ENCODE measurements around the gene ENG. TPM values are rescaled to one million over a fixed set of nuclear protein-coding genes. Genes with fewer than 3 reads are reported as not detected.

The ENG gene
- total and polyA plus RNA-seq, 8 donors = 4.0 to 58.5 (median 25.2) TPM

DNA sequence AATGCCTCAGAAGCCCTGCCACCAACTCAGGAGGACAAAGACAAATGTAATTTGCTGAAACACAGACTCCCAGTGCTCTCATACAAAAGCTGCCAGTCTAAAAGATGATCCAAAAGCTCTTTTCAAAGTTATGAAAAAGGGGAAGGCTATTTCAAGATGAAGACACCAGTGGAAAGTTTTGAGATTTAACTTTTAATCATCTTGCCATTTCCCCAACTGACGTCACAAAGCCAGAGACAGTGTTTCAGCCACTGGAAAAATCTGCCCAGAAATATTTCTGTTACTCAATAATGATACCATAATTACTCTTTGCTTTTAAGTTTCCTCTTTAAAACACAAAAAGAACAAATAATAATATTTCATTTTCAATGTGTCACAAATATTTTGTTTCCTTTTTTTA, 20.9 kb downstream of the ENG start:
- intact Hi-C loops (cut with DNase I; ENCODE audit: low total_unique reads) = no loop called here
- Histone ChIP-seq H3K27ac (peak overlapping the region in 4 of 5 donors; percentile 61 to 89 (median 84)), H3K9me3 (no peaks in the 10 kb centered on the region), H3K4me1 (peaks cover 28 to 62% (median 40%) of the 10 kb centered on the region in 4 donors), H3K36me3 (peaks cover 0 to 6% (median 0%) of the 10 kb centered on the region in 4 donors), H3K4me3 (no peak overlapping the region), H3K27me3 (no peaks in the 10 kb centered on the region)
- TF ChIP-seq POLR2A (IDR thresholded peaks at IDR 0.05) (no peak), POLR2AphosphoS5 (IDR thresholded peaks at IDR 0.05) (no peak), EP300 (IDR thresholded peaks at IDR 0.05) (no peak)
- TF ChIP-seq, protein P1, sequence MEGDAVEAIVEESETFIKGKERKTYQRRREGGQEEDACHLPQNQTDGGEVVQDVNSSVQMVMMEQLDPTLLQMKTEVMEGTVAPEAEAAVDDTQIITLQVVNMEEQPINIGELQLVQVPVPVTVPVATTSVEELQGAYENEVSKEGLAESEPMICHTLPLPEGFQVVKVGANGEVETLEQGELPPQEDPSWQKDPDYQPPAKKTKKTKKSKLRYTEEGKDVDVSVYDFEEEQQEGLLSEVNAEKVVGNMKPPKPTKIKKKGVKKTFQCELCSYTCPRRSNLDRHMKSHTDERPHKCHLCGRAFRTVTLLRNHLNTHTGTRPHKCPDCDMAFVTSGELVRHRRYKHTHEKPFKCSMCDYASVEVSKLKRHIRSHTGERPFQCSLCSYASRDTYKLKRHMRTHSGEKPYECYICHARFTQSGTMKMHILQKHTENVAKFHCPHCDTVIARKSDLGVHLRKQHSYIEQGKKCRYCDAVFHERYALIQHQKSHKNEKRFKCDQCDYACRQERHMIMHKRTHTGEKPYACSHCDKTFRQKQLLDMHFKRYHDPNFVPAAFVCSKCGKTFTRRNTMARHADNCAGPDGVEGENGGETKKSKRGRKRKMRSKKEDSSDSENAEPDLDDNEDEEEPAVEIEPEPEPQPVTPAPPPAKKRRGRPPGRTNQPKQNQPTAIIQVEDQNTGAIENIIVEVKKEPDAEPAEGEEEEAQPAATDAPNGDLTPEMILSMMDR (IDR thresholded peaks at IDR 0.05) = no peak
- DNase-seq = no peak
- whole genome bisulfite sequencing, 5 donors = 29 to 54% (median 44%) methylated on average over 1 of the region's 1 CpG

DNA sequence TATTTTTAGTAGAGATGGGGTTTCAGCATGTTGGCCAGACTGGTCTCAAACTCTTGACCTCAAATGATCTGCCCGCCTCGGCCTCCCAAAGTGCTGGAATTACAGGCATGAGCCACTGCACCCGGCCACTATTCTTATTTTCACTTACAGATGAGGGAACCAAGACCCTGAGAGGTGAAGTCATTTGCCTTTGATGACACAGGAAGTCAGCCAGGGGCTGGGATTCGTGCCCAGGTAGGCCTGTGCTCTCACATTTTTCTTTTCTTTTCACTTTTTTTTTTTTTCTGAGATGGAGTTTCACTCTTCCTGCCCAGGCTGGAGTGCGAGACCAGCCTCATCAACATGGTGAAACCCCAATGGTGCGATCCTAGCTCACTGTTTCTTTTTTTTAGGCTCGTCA, 22.2 kb downstream of the ENG start:
- WGBS, 5 donors = 60 to 79% (median 68%) methylated on average over 7 of the region's 7 CpGs
- Histone ChIP-seq H3K27ac (peak overlapping the region in 4 of 5 donors; percentile 35 to 89 (median 74)), H3K9me3 (no peaks in the 10 kb centered on the region), H3K27me3 (no peaks in the 10 kb centered on the region), H3K36me3 (peaks cover 0 to 6% (median 0%) of the 10 kb centered on the region in 4 donors), H3K4me3 (no peak overlapping the region), H3K4me1 (peaks cover 29 to 62% (median 36%) of the 10 kb centered on the region in 4 donors)
- TF ChIP-seq EP300 (IDR thresholded peaks at IDR 0.05) = no peak
- no peak for TF ChIP-seq POLR2AphosphoS5 (IDR thresholded peaks at IDR 0.05)
- TF ChIP-seq, protein P1 (IDR thresholded peaks at IDR 0.05) = no peak
- no peak for TF ChIP-seq POLR2A (IDR thresholded peaks at IDR 0.05)
- no peak for DNase-seq
- intact Hi-C loops (cut with DNase I; ENCODE audit: low total_unique reads) = no loop called here

DNA sequence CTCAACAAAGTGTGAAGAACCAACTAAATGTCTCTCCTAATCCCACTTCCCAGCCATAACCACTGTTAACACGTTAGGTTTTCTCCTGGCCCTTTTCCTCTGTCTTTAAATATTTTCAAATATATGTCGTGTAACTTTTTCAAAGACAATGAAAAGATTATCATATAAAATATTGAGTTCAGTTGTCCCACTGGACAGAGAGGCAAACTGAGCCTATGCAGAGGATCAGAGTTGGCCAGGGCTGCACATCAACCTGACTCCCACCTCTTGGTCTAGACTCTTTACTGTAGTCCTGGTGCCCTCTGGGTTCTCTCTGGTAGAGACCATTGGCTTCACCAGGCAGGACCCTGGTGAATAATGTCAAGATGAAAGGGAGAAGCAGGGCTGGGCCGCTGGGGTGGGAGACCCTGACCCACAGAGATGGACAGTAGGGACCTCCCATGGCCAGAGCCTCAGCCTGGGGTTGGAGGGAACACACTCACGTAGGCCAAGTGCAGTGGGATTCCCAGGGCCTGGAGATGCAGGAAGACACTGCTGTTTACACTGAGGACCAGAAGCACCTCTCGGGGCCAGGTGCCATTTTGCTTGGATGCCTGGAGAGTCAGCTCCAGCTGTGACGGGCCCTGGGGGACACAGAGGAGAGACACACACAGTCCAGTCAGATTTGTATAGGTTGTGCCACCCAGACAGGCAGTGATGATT, 25.1 kb downstream of the ENG start:
- intact Hi-C loops (cut with DNase I; ENCODE audit: low total_unique reads) = no loop called here
- no peaks in the 10 kb centered on the region for H3K27me3 ChIP-seq
- no peak for DNase-seq
- H3K4me3 ChIP-seq = no peak overlapping the region
- peak overlapping the region; percentile 57 to 83 (median 76) for H3K27ac ChIP-seq
- peaks cover 20 to 48% (median 37%) of the 10 kb centered on the region in 4 donors for H3K4me1 ChIP-seq
- peaks cover 6 to 20% (median 15%) of the 10 kb centered on the region in 4 donors for H3K36me3 ChIP-seq
- H3K9me3 ChIP-seq = no peaks in the 10 kb centered on the region
- WGBS, 5 donors = 80 to 87% (median 84%) methylated on average over 5 to 6 of the region's 6 CpGs
- TF ChIP-seq, protein P1 (IDR thresholded peaks at IDR 0.05) = no peak
- TF ChIP-seq POLR2AphosphoS5 (IDR thresholded peaks at IDR 0.05) = no peak
- TF ChIP-seq EP300 (IDR thresholded peaks at IDR 0.05) = no peak
- TF ChIP-seq POLR2A (IDR thresholded peaks at IDR 0.05) = no peak

DNA sequence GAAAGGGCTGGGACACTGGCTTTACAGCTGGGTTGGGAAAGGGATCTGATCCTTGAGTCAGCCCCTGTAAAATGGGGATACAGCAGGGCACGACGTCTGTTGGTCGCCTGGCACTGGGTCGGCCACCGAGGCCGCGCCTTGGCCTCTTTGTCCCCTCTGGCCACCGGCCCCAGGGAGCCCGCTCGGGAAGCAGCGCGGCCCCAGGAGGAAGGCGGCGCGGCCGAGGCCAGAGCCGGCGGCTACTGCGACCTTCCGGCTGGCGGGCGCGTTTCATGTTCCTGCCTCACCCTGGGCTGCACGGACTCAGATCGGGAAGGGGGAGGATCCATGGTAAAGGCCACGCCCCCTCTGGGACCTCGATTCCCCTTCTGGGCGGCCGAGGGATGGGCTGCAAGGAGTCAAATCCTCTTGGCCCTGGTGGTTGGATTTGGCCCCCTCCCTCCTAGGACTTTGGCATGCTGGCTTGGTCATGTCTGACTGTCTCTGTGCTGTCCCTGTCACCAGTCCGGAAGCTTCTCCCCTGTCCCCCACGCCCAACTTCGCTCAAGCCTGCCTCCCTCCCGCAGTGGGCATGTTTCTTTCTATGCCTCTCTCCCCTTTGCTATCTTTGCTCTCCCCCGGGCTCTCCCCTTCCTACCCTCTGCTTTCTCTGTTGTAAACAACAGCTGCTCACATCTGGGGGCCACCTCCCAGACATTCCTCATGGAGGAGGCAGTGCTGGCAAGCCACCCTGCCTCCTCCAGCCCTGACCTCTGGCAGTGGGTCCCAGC, 26.0 kb downstream of the ENG start:
- 10 to 26% (median 14%) methylated on average over 13 to 34 of the region's 34 CpGs for WGBS, 5 donors
- no peak for TF ChIP-seq EP300 (IDR thresholded peaks at IDR 0.05)
- peak; percentile 18 to 85 (median 85) for TF ChIP-seq POLR2AphosphoS5 (IDR thresholded peaks at IDR 0.05)
- H3K9me3 ChIP-seq = no peaks in the 10 kb centered on the region
- peak overlapping the region; percentile 49 to 83 (median 76) for H3K27ac ChIP-seq
- H3K27me3 ChIP-seq = no peaks in the 10 kb centered on the region
- DNase-seq = peak; percentile 80 to 93
- peaks cover 16 to 43% (median 34%) of the 10 kb centered on the region in 4 donors for H3K4me1 ChIP-seq
- H3K36me3 ChIP-seq = peaks cover 13 to 27% (median 20%) of the 10 kb centered on the region in 4 donors
- intact Hi-C loops (cut with DNase I; ENCODE audit: low total_unique reads) = no loop called here
- peak overlapping the region; percentile 14 to 35 (median 28) for H3K4me3 ChIP-seq

Measured in stomach (tissue), 9 donors.